H9 (cell line): ENCODE results near the gene TSNAXIP1. TPM values are rescaled to one million over a fixed set of nuclear protein-coding genes. Genes with fewer than 3 reads are reported as not detected.

ENCODE experiments used
- DNase-seq: peaks from one replicate; pipeline ENCODE4 v3.0.0-alpha.2; 2017
- H2AFZ ChIP-seq: one replicate; pipeline ENCODE4 v1.6.1; 2013; ENCODE audit warnings: mild to moderate bottlenecking, low read length, control low read depth, moderate library complexity
- H2AK5ac ChIP-seq: 2 replicates; pipeline ENCODE4 v1.6.1; 2013; ENCODE audit warnings: low read length, control low read depth, mixed read lengths; ENCODE audit not compliant: insufficient read length
- H2BK120ac ChIP-seq: one replicate; pipeline ENCODE4 v1.6.1; 2013; ENCODE audit warnings: low read depth, mild to moderate bottlenecking, low read length, control low read depth, inconsistent platforms; ENCODE audit not compliant: poor library complexity, severe bottlenecking
- H2BK12ac ChIP-seq: 2 replicates; pipeline ENCODE4 v1.6.1; 2013; ENCODE audit warnings: low read length, control low read depth, mixed read lengths, low read depth; ENCODE audit not compliant: insufficient read length
- H2BK15ac ChIP-seq: 2 replicates; pipeline ENCODE4 v1.6.1; 2013; ENCODE audit warnings: low read depth, low read length, control low read depth
- H2BK20ac ChIP-seq: one replicate; pipeline ENCODE4 v1.6.1; 2013; ENCODE audit warnings: low read depth, mild to moderate bottlenecking, low read length, control low read depth, inconsistent platforms; ENCODE audit not compliant: poor library complexity, severe bottlenecking
- H2BK5ac ChIP-seq: 2 replicates; pipeline ENCODE4 v1.6.1; 2013; ENCODE audit warnings: low read length, control low read depth, mixed read lengths; ENCODE audit not compliant: insufficient read length
- H3K14ac ChIP-seq: 2 replicates; pipeline ENCODE4 v1.6.1; 2013; ENCODE audit warnings: low read length, control low read depth; ENCODE audit not compliant: insufficient read depth
- H3K18ac ChIP-seq: 2 replicates; pipeline ENCODE4 v1.6.1; 2013; ENCODE audit warnings: low read depth, mild to moderate bottlenecking, mixed read lengths, low read length, control low read depth; ENCODE audit not compliant: insufficient read length
- H3K23ac ChIP-seq: 2 replicates; pipeline ENCODE4 v1.6.1; 2013; ENCODE audit warnings: low read length, control low read depth, mixed read lengths, low read depth; ENCODE audit not compliant: insufficient read length
- H3K23me2 ChIP-seq: 2 replicates; pipeline ENCODE4 v1.6.1; 2013; ENCODE audit warnings: low read depth, mild to moderate bottlenecking, mixed read lengths, low read length, control low read depth; ENCODE audit not compliant: insufficient read length, poor library complexity, severe bottlenecking
- H3K27ac ChIP-seq: 2 replicates; pipeline ENCODE4 v1.5.1; 2013; ENCODE audit warnings: low read length, control low read depth, mixed read lengths, low read depth; ENCODE audit not compliant: insufficient read length
- H3K27me3 ChIP-seq: 2 replicates; pipeline ENCODE4 v1.6.1; 2013; ENCODE audit warnings: low read length, control low read depth, inconsistent platforms; ENCODE audit not compliant: insufficient read depth
- H3K4ac ChIP-seq: 2 replicates; pipeline ENCODE4 v1.6.1; 2013; ENCODE audit warnings: low read depth, mild to moderate bottlenecking, control low read depth, inconsistent platforms, low read length, moderate library complexity
- H3K4me1 ChIP-seq: 2 replicates; pipeline ENCODE4 v1.6.1; 2013; ENCODE audit warnings: low read length, control low read depth, inconsistent platforms; ENCODE audit not compliant: insufficient read depth
- H3K4me2 ChIP-seq: 2 replicates; pipeline ENCODE4 v1.6.1; 2013; ENCODE audit warnings: low read length, control low read depth, mixed read lengths; ENCODE audit not compliant: insufficient read length, insufficient read depth
- H3K56ac ChIP-seq: 2 replicates; pipeline ENCODE4 v1.6.1; 2013; ENCODE audit warnings: low read depth, mild to moderate bottlenecking, mixed read lengths, low read length, control low read depth; ENCODE audit not compliant: insufficient read length
- H3K79me1 ChIP-seq: 2 replicates; pipeline ENCODE4 v1.6.1; 2013; ENCODE audit warnings: low read depth, mild to moderate bottlenecking, moderate library complexity, low read length, control low read depth, inconsistent platforms; ENCODE audit not compliant: insufficient read depth, poor library complexity, severe bottlenecking
- H3K79me2 ChIP-seq: 2 replicates; pipeline ENCODE4 v1.6.1; 2013; ENCODE audit warnings: low read length, control low read depth, inconsistent platforms; ENCODE audit not compliant: insufficient read depth
- H3K9ac ChIP-seq: 2 replicates; pipeline ENCODE4 v1.6.1; 2013; ENCODE audit warnings: low read length, control low read depth, mixed read lengths; ENCODE audit not compliant: insufficient read length; ENCODE audit errors: extremely low read depth
- H3K9me3 ChIP-seq: one replicate; pipeline ENCODE4 v1.6.1; 2013; ENCODE audit warnings: low read depth, low read length, inconsistent platforms; ENCODE audit not compliant: control insufficient read depth
- H3T11ph ChIP-seq: one replicate; pipeline ENCODE4 v1.6.1; 2013; ENCODE audit warnings: mild to moderate bottlenecking, low read length, control low read depth, inconsistent platforms
- H4K20me1 ChIP-seq: one replicate; pipeline ENCODE4 v1.6.1; 2013; ENCODE audit not compliant: control insufficient read depth, insufficient read length, insufficient read depth
- H4K5ac ChIP-seq: 2 replicates; pipeline ENCODE4 v1.6.1; 2013; ENCODE audit warnings: low read depth, mild to moderate bottlenecking, mixed read lengths, low read length, control low read depth; ENCODE audit not compliant: insufficient read length
- H4K8ac ChIP-seq: replicated peaks from 2 replicates; pipeline ENCODE4 v1.6.1; 2013; ENCODE audit warnings: low read length, control low read depth, mixed read lengths, low read depth; ENCODE audit not compliant: insufficient read length
- H4K91ac ChIP-seq: 2 replicates; pipeline ENCODE4 v1.6.1; 2013; ENCODE audit warnings: low read depth, mild to moderate bottlenecking, moderate library complexity, mixed read lengths, low read length, control low read depth; ENCODE audit not compliant: insufficient read length
- H3K27ac Mint-ChIP-seq, 3 experiments: 2 replicates in 2 of 3; 3 replicates in 1 of 3; pipeline ENCODE4 v1.8.0; 2020 to 2021; ENCODE audit warnings: mixed read lengths in 3 of 3, mild to moderate bottlenecking in 1 of 3, moderate library complexity in 1 of 3
- H3K27me3 Mint-ChIP-seq: 2 replicates; pipeline ENCODE4 v1.8.0; 2021; ENCODE audit warnings: low read depth, mild to moderate bottlenecking, moderate library complexity, mixed read lengths
- H3K36me3 Mint-ChIP-seq, 3 experiments: 2 replicates in 2 of 3; 3 replicates in 1 of 3; pipeline ENCODE4 v1.8.0; 2020 to 2021; ENCODE audit warnings: low read depth in 3 of 3, mixed read lengths in 3 of 3; ENCODE audit not compliant: insufficient read depth in 1 of 3
- H3K4me1 Mint-ChIP-seq, 2 experiments: 2 replicates each; pipeline ENCODE4 v1.8.0; 2020; ENCODE audit warnings: mixed read lengths in 2 of 2
- H3K4me3 Mint-ChIP-seq, 2 experiments: 2 replicates in 1 of 2; 3 replicates in 1 of 2; pipeline ENCODE4 v1.8.0; 2020 to 2021; ENCODE audit warnings: mild to moderate bottlenecking in 2 of 2, mixed read lengths in 2 of 2, moderate library complexity in 1 of 2
- H3K9me3 Mint-ChIP-seq, 2 experiments: 2 replicates in 1 of 2; 3 replicates in 1 of 2; pipeline ENCODE4 v1.8.0; 2020; ENCODE audit warnings: mild to moderate bottlenecking in 2 of 2, mixed read lengths in 2 of 2, moderate library complexity in 1 of 2
- WGBS: extraction: QIAGEN DNeasy Blood & Tissue Kit; methylation state at CpG from one replicate; pipeline ENCODE4 v1.1.7; 2013; ENCODE audit warnings: missing lambda C conversion rate, low lambda C conversion rate, mixed read lengths; ENCODE audit not compliant: insufficient read length; ENCODE audit errors: extremely low coverage; 5-methylcytosine and 5-hydroxymethylcytosine counted together
- total RNA-seq: library from RNA; stranded (reverse); gene quantifications from 2 replicates; pipeline ENCODE4 v1.2.1, GENCODE V29; 2021
- TF ChIP-seq, protein P1 (sequence below): fragments of 200-600 bp; sonication (generic); conservative IDR thresholded peaks from 3 replicates; pipeline ENCODE4 v1.8.0; 2021; ENCODE audit warnings: antibody characterized with exemption, mild to moderate bottlenecking

The TSNAXIP1 gene
- total RNA-seq, 1 experiment from 2014 or later, result 1.3 TPM

- H2BK15ac ChIP-seq, result no peak overlapping the region
- no peak overlapping the region for H2BK5ac ChIP-seq
- H3K9me3 Mint-ChIP-seq, result no peaks in the 10 kb centered on the region
- H3K27me3 Mint-ChIP-seq, result no peaks in the 10 kb centered on the region
- H4K8ac ChIP-seq, result no peak overlapping the region
- no peak overlapping the region for H3K4me2 ChIP-seq
- no peaks in the 10 kb centered on the region; the same call in 1 of the 2 replicates for H3K4me1 ChIP-seq
- peaks cover 13% of the 10 kb centered on the region for H3K23me2 ChIP-seq
- no CpG with 5 or more reads among the region's 3 CpGs for WGBS
- no peaks in the 10 kb centered on the region for H3K79me1 ChIP-seq
- no peaks in the 10 kb centered on the region for H3K9me3 ChIP-seq
- H4K5ac ChIP-seq, result no peak overlapping the region
- H3K23ac ChIP-seq, result no peak overlapping the region
- H2BK120ac ChIP-seq, result no peak overlapping the region
- no peaks in the 10 kb centered on the region for H3K27me3 ChIP-seq
- H3K9ac ChIP-seq, result no peak overlapping the region
- TF ChIP-seq, protein P1, sequence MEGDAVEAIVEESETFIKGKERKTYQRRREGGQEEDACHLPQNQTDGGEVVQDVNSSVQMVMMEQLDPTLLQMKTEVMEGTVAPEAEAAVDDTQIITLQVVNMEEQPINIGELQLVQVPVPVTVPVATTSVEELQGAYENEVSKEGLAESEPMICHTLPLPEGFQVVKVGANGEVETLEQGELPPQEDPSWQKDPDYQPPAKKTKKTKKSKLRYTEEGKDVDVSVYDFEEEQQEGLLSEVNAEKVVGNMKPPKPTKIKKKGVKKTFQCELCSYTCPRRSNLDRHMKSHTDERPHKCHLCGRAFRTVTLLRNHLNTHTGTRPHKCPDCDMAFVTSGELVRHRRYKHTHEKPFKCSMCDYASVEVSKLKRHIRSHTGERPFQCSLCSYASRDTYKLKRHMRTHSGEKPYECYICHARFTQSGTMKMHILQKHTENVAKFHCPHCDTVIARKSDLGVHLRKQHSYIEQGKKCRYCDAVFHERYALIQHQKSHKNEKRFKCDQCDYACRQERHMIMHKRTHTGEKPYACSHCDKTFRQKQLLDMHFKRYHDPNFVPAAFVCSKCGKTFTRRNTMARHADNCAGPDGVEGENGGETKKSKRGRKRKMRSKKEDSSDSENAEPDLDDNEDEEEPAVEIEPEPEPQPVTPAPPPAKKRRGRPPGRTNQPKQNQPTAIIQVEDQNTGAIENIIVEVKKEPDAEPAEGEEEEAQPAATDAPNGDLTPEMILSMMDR, result no peak
- no peak overlapping the region for H3K27ac ChIP-seq
- H4K20me1 ChIP-seq, result no peaks in the 10 kb centered on the region
- no peak overlapping the region for H3K27ac Mint-ChIP-seq
- no peak overlapping the region for H2BK12ac ChIP-seq
- H2BK20ac ChIP-seq, result no peak overlapping the region
- H3K4me1 Mint-ChIP-seq, result peaks cover 11 to 13% of the 10 kb centered on the region in 2 experiments
- H3K36me3 Mint-ChIP-seq, result peaks cover 18 to 64% (median 47%) of the 10 kb centered on the region in 3 experiments; a peak in 6 of 7 replicates
- H3K79me2 ChIP-seq, result peaks cover 2% of the 10 kb centered on the region; the same call in 1 of the 2 replicates
- H4K91ac ChIP-seq, result no peak overlapping the region
- DNase-seq, result no peak
- H3K4ac ChIP-seq, result no peak overlapping the region
- no peak overlapping the region for H3K4me3 Mint-ChIP-seq
- H3K56ac ChIP-seq, result no peak overlapping the region
- H3K18ac ChIP-seq, result no peak overlapping the region
- no peak overlapping the region for H3T11ph ChIP-seq
- no peak overlapping the region for H2AFZ ChIP-seq
- no peak overlapping the region for H2AK5ac ChIP-seq
- no peak overlapping the region for H3K14ac ChIP-seq
These were observed 64.6 kb downstream of the TSNAXIP1 start for GRCh38 chr16:67871256-67871655.
